Measurements from ENCODE around the gene TPD52L1.

DNA sequence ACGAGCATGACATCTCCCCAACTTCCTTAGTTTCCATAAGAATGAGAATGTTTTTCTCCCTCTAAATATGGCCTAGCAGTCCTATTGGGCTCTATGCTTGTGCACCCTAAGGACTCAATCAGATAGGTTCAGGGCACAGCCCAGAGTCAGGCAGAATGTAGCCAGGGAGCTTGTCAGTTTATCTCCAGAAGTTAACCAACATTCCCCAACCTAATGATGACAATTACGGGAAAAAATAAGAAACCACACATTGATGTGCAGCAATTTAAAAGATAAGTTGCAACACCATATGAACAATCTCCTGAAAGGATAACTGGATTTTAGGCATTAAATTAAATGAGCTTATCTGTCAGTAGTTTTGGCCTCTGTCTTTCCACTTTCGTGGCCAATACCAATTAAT, 77.1 kb downstream of the TPD52L1 start:
- TF ChIP-seq POLR2A (IDR thresholded peaks at IDR 0.05), result no peak
- TF ChIP-seq, protein P1, sequence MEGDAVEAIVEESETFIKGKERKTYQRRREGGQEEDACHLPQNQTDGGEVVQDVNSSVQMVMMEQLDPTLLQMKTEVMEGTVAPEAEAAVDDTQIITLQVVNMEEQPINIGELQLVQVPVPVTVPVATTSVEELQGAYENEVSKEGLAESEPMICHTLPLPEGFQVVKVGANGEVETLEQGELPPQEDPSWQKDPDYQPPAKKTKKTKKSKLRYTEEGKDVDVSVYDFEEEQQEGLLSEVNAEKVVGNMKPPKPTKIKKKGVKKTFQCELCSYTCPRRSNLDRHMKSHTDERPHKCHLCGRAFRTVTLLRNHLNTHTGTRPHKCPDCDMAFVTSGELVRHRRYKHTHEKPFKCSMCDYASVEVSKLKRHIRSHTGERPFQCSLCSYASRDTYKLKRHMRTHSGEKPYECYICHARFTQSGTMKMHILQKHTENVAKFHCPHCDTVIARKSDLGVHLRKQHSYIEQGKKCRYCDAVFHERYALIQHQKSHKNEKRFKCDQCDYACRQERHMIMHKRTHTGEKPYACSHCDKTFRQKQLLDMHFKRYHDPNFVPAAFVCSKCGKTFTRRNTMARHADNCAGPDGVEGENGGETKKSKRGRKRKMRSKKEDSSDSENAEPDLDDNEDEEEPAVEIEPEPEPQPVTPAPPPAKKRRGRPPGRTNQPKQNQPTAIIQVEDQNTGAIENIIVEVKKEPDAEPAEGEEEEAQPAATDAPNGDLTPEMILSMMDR (IDR thresholded peaks at IDR 0.05), result no peak

All from uterus (tissue), 2 donors.